ENCODE results near the gene UCN3. TPM values are rescaled to one million over a fixed set of nuclear protein-coding genes. Genes with fewer than 3 reads are reported as not detected.
A peak's percentile ranks its signal among the peaks of the same experiment; 100 is the strongest.

The UCN3 gene
- polyA plus RNA-seq, 2 of the 4 experiments (the other 2 are of a cell fraction), result not detected

DNA sequence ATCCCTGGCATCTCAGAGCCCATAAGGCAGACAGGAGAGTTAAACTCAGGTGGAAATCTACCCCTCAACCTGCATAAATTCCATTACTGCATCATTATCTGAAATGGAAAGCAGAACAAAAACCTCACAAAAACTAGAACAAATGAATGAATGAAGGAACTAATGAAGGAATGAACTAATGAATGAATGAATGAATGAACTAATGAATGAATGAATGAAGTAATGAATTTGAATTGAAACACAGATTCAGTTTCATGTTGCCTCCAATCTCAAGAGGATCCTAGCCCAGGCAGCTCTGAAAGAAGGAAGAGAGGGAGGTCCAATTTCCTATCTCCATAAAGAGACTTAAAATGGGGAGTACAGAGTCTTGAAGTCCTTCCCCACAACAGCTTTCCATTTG, 1.9 kb upstream of the UCN3 start:
- FAIRE-seq (no peak), DNase-seq (ENCODE audit: low read depth in 1 of 2, low spot score in 1 of 2) (no peak), ATAC-seq (no peak)
- TF ChIP-seq HES2 (IDR thresholded peaks at IDR 0.05) (no peak), NR3C1 (IDR thresholded peaks at IDR 0.05) (no peak), HOXB13 (CRISPR knock-in tag; IDR thresholded peaks at IDR 0.05; ENCODE audit: low read depth) (no peak), HOXA7 (CRISPR knock-in tag; IDR thresholded peaks at IDR 0.05) (no peak), ZSCAN20 (CRISPR knock-in tag; IDR thresholded peaks at IDR 0.05) (no peak), EP300 (IDR thresholded peaks at IDR 0.05) (no peak), MAX (IDR thresholded peaks at IDR 0.05) (no peak), BHLHE40 (IDR thresholded peaks at IDR 0.05; ENCODE audit: low read depth, low read length) (no peak), RARB (CRISPR knock-in tag; IDR thresholded peaks at IDR 0.05) (no peak), HOXB5 (CRISPR knock-in tag; IDR thresholded peaks at IDR 0.05) (no peak), PHF8 (IDR thresholded peaks at IDR 0.05; ENCODE audit: borderline replicate concordance, low read depth) (no peak), CEBPB (IDR thresholded peaks at IDR 0.05) (no peak), PBX3 (IDR thresholded peaks at IDR 0.05) (no peak)
- TF ChIP-seq, protein P1, sequence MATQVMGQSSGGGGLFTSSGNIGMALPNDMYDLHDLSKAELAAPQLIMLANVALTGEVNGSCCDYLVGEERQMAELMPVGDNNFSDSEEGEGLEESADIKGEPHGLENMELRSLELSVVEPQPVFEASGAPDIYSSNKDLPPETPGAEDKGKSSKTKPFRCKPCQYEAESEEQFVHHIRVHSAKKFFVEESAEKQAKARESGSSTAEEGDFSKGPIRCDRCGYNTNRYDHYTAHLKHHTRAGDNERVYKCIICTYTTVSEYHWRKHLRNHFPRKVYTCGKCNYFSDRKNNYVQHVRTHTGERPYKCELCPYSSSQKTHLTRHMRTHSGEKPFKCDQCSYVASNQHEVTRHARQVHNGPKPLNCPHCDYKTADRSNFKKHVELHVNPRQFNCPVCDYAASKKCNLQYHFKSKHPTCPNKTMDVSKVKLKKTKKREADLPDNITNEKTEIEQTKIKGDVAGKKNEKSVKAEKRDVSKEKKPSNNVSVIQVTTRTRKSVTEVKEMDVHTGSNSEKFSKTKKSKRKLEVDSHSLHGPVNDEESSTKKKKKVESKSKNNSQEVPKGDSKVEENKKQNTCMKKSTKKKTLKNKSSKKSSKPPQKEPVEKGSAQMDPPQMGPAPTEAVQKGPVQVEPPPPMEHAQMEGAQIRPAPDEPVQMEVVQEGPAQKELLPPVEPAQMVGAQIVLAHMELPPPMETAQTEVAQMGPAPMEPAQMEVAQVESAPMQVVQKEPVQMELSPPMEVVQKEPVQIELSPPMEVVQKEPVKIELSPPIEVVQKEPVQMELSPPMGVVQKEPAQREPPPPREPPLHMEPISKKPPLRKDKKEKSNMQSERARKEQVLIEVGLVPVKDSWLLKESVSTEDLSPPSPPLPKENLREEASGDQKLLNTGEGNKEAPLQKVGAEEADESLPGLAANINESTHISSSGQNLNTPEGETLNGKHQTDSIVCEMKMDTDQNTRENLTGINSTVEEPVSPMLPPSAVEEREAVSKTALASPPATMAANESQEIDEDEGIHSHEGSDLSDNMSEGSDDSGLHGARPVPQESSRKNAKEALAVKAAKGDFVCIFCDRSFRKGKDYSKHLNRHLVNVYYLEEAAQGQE (IDR thresholded peaks at IDR 0.05), result no peak
- TF ChIP-seq, protein P2, sequence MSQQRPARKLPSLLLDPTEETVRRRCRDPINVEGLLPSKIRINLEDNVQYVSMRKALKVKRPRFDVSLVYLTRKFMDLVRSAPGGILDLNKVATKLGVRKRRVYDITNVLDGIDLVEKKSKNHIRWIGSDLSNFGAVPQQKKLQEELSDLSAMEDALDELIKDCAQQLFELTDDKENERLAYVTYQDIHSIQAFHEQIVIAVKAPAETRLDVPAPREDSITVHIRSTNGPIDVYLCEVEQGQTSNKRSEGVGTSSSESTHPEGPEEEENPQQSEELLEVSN (IDR thresholded peaks at IDR 0.05; ENCODE audit: borderline replicate concordance, low read depth), result no peak
- H3K9me3 ChIP-seq, result no peaks in the 10 kb centered on the region
- ChIA-PET POLR2A (no interaction called here), CTCF (interaction anchor here (1.0 to 1.7 kb wide), 3 partner anchors 22 to 513 kb away, joined by 3 to 4 read pairs (median 3); no protein-coding TSS in a partner anchor)
- no peak overlapping the region for H3K4me2 ChIP-seq
- no peak overlapping the region for H3K27ac ChIP-seq
- H3K4me3 ChIP-seq, result no peak overlapping the region
- H3K4me1 ChIP-seq, result peaks cover 16% of the 10 kb centered on the region

DNA sequence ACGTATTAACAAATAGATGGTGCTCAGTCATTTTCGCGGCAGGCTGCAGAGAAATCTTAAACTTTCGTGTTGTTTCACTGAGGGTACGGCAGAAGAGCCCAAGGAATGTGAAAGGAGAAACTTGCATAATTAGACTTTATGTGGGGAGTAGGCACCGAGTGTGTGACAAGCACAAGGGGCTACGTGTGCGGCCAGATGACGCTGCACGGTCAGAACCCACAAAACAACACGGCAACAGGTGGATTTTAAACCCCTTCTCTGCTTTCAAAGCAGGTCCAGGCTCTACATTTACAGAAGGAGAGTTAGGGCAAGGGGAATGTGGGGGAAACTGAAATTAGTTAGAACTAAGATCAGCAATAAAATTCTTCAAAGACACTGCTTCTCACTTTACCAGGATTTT, 392 bp upstream of the UCN3 start:
- 94% methylated on average over 11 of the region's 11 CpGs for WGBS (ENCODE audit: missing lambda C conversion rate)
- H3K4me1 ChIP-seq, result peaks cover 16% of the 10 kb centered on the region
- DNase-seq (ENCODE audit: low read depth in 1 of 2, low spot score in 1 of 2) (no peak), ATAC-seq (no peak), FAIRE-seq (no peak)
- ChIA-PET CTCF (interaction anchor here (1.7 kb wide), 1 partner anchor 20 kb away, joined by 3 read pairs; no protein-coding TSS in a partner anchor), POLR2A (no interaction called here)
- no peak overlapping the region for H3K4me3 ChIP-seq
- no peak for TF ChIP-seq CBX2 (IDR thresholded peaks at IDR 0.05; ENCODE audit: borderline replicate concordance, low read depth)
- no peak for TF ChIP-seq HOXB13 (CRISPR knock-in tag; IDR thresholded peaks at IDR 0.05; ENCODE audit: low read depth)
- TF ChIP-seq CEBPB (IDR thresholded peaks at IDR 0.05), result no peak
- H3K4me2 ChIP-seq, result no peak overlapping the region
- H3K9me3 ChIP-seq, result no peaks in the 10 kb centered on the region
- no peak overlapping the region for H3K27ac ChIP-seq

GRCh38 chr10:5365928-5366327, 1.2 kb downstream of the UCN3 start:
- no peak overlapping the region for H3K27ac ChIP-seq
- WGBS (ENCODE audit: missing lambda C conversion rate), result 38% methylated on average over 5 of the region's 5 CpGs
- H3K4me1 ChIP-seq, result peaks cover under 1% of the 10 kb centered on the region; the same call in 2 of the 3 replicates
- ChIA-PET POLR2A (no interaction called here), CTCF (interaction anchor here (0.6 kb wide), 1 partner anchor 79 kb away, joined by 3 read pairs; no protein-coding TSS in a partner anchor)
- H3K9me3 ChIP-seq, result no peaks in the 10 kb centered on the region
- H3K4me2 ChIP-seq, result no peak overlapping the region
- H3K4me3 ChIP-seq, result no peak overlapping the region
- ATAC-seq (peak; percentile 11 to 43; a peak in 2 of 6 replicates), FAIRE-seq (no peak), DNase-seq (ENCODE audit: low read depth in 1 of 2, low spot score in 1 of 2) (no peak)
- TF ChIP-seq NPAS2 (CRISPR knock-in tag; IDR thresholded peaks at IDR 0.05; ENCODE audit: borderline replicate concordance), result no peak
- no peak for TF ChIP-seq CBX8 (IDR thresholded peaks at IDR 0.05)
- TF ChIP-seq PHF8 (IDR thresholded peaks at IDR 0.05; ENCODE audit: borderline replicate concordance, low read depth), result no peak
- no peak for TF ChIP-seq USF2 (IDR thresholded peaks at IDR 0.05)
- no peak for TF ChIP-seq CHD2 (IDR thresholded peaks at IDR 0.05; ENCODE audit: low read length, partially characterized antibody)
- TF ChIP-seq TP53 (CRISPR knock-in tag; IDR thresholded peaks at IDR 0.05), result no peak
- TF ChIP-seq, protein P2 (IDR thresholded peaks at IDR 0.05; ENCODE audit: borderline replicate concordance, low read depth), result no peak
- TF ChIP-seq JUN (IDR thresholded peaks at IDR 0.05), result no peak
- TF ChIP-seq KDM1A (IDR thresholded peaks at IDR 0.05; ENCODE audit: low read depth), result no peak
- no peak for TF ChIP-seq SMC3 (IDR thresholded peaks at IDR 0.05)
- TF ChIP-seq HOXA7 (CRISPR knock-in tag; IDR thresholded peaks at IDR 0.05), result no peak
- TF ChIP-seq ZNF302 (CRISPR knock-in tag; IDR thresholded peaks at IDR 0.05), result no peak
- no peak for TF ChIP-seq ZSCAN20 (CRISPR knock-in tag; IDR thresholded peaks at IDR 0.05)
- TF ChIP-seq RFX5 (IDR thresholded peaks at IDR 0.05), result no peak
- no peak for TF ChIP-seq EP300 (IDR thresholded peaks at IDR 0.05)
- no peak for TF ChIP-seq MYC (IDR thresholded peaks at IDR 0.05; ENCODE audit: borderline replicate concordance, low read length)
- no peak for TF ChIP-seq JUNB (IDR thresholded peaks at IDR 0.05)
- TF ChIP-seq EHF (CRISPR knock-in tag; IDR thresholded peaks at IDR 0.05), result no peak
